ENCODE measurements around the gene NIPA2.

NIPA2 gene

GRCh38 chr15:22911306-22911705 lies 72.8 kb downstream of the NIPA2 start:
- no peak for TF ChIP-seq CTCF (IDR thresholded peaks at IDR 0.05; ENCODE audit: low read depth, low read length)
- no peak overlapping the region for H3K4me3 ChIP-seq (ENCODE audit: low read depth, low read length)

- TF ChIP-seq CTCF (IDR thresholded peaks at IDR 0.05; ENCODE audit: low read depth, low read length), result no peak
Measured at GRCh38 chr15:22912256-22912655, 73.8 kb downstream of the NIPA2 start.

GRCh38 chr15:22913646-22914380 lies 75.3 kb downstream of the NIPA2 start:
- no peak for TF ChIP-seq CTCF (IDR thresholded peaks at IDR 0.05; ENCODE audit: low read depth, low read length)
- H3K4me3 ChIP-seq (ENCODE audit: low read depth, low read length), result no peak overlapping the region

More at GRCh38 chr15:22912256-22912655, 73.8 kb downstream of the NIPA2 start:
- H3K4me3 ChIP-seq (ENCODE audit: low read depth, low read length), result no peak overlapping the region

- no peak overlapping the region for H3K4me3 ChIP-seq (ENCODE audit: low read depth, low read length)
- TF ChIP-seq CTCF (IDR thresholded peaks at IDR 0.05; ENCODE audit: low read depth, low read length), result no peak
Measured at GRCh38 chr15:22915866-22916515, 77.5 kb downstream of the NIPA2 start.

GRCh38 chr15:22916606-22917350 lies 78.3 kb downstream of the NIPA2 start:
- H3K4me3 ChIP-seq (ENCODE audit: low read depth, low read length), result no peak overlapping the region
- TF ChIP-seq CTCF (IDR thresholded peaks at IDR 0.05; ENCODE audit: low read depth, low read length), result no peak

GRCh38 chr15:22917556-22917955 lies 79.1 kb downstream of the NIPA2 start:
- no peak for TF ChIP-seq CTCF (IDR thresholded peaks at IDR 0.05; ENCODE audit: low read depth, low read length)
- no peak overlapping the region for H3K4me3 ChIP-seq (ENCODE audit: low read depth, low read length)
